Transverse colon (tissue), 4 donors: ENCODE measurements around the gene RBM8A.

ENCODE experiments used
- POLR2A ChIP-seq: fragments of 450-650 bp; IDR thresholded peaks from one replicate; pipeline ENCODE4 v1.6.1; 2016; ENCODE audit warnings: antibody characterized with exemption, mild to moderate bottlenecking, moderate library complexity
- POLR2AphosphoS5 ChIP-seq, 3 donors: sonication (generic); formaldehyde crosslinking; IDR thresholded peaks; one replicate each; pipeline ENCODE4 v1.6.1; 2016; ENCODE audit warnings: antibody characterized with exemption in 3 of 3
- TF ChIP-seq, protein P1 (sequence below), 5 experiments: fragments of 200-600 bp in 3 of 5; fragments of 450-650 bp in 2 of 5; sonication (generic) in 3 of 5; IDR thresholded peaks; 1 replicate in 2 of 5; 2 replicates in 3 of 5; pipeline ENCODE4 v1.5.1; 2016 to 2017; ENCODE audit warnings: antibody characterized with exemption in 5 of 5, inconsistent platforms in 3 of 5, mild to moderate bottlenecking in 2 of 5, moderate library complexity in 1 of 5

GRCh38 chr1:145916745-145917144, 10.5 kb downstream of the RBM8A start:
- TF ChIP-seq POLR2A (no peak), POLR2AphosphoS5 (IDR thresholded peaks at IDR 0.05) (no peak)
- TF ChIP-seq, protein P1, sequence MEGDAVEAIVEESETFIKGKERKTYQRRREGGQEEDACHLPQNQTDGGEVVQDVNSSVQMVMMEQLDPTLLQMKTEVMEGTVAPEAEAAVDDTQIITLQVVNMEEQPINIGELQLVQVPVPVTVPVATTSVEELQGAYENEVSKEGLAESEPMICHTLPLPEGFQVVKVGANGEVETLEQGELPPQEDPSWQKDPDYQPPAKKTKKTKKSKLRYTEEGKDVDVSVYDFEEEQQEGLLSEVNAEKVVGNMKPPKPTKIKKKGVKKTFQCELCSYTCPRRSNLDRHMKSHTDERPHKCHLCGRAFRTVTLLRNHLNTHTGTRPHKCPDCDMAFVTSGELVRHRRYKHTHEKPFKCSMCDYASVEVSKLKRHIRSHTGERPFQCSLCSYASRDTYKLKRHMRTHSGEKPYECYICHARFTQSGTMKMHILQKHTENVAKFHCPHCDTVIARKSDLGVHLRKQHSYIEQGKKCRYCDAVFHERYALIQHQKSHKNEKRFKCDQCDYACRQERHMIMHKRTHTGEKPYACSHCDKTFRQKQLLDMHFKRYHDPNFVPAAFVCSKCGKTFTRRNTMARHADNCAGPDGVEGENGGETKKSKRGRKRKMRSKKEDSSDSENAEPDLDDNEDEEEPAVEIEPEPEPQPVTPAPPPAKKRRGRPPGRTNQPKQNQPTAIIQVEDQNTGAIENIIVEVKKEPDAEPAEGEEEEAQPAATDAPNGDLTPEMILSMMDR (IDR thresholded peaks at IDR 0.05) = no peak
